HepG2 (cell line): ENCODE data around the gene MYH9. TPM values are rescaled to one million over a fixed set of nuclear protein-coding genes. Genes with fewer than 3 reads are reported as not detected.

Experiments
- ARNT2 ChIP-seq: sonication (generic); formaldehyde crosslinking; IDR thresholded peaks from 2 replicates; pipeline ENCODE4 v1.8.0; 2022; ENCODE audit warnings: mild to moderate bottlenecking, low read depth, missing genetic modification reagents, moderate library complexity
- ATF7-NPFF ChIP-seq: sonication (generic); formaldehyde crosslinking; IDR thresholded peaks from 2 replicates; pipeline ENCODE4 v1.8.1; 2023; ENCODE audit warnings: mild to moderate bottlenecking, low read depth, missing genetic modification reagents, moderate library complexity
- GPN1 ChIP-seq: sonication (generic); formaldehyde crosslinking; IDR thresholded peaks from 2 replicates; pipeline ENCODE4 v1.5.1; 2020; ENCODE audit warnings: missing genetic modification reagents, borderline replicate concordance
- HOXA7 ChIP-seq: sonication (generic); formaldehyde crosslinking; IDR thresholded peaks from 2 replicates; pipeline ENCODE4 v1.8.1; 2022; ENCODE audit warnings: mild to moderate bottlenecking, missing genetic modification reagents, moderate library complexity
- ISL2 ChIP-seq: sonication (generic); formaldehyde crosslinking; IDR thresholded peaks from 2 replicates; pipeline ENCODE4 v1.5.0; 2020; ENCODE audit warnings: missing genetic modification reagents
- MAZ ChIP-seq, 2 experiments: sonication (generic) in 1 of 2; formaldehyde crosslinking in 1 of 2; IDR thresholded peaks; 2 replicates each; pipeline versions ENCODE4 v1.5.0 to v1.6.1; 2012 to 2020; ENCODE audit warnings: low read depth in 2 of 2, mild to moderate bottlenecking in 2 of 2, borderline replicate concordance in 1 of 2, improper control_type of control experiment in 1 of 2, low read length in 1 of 2, missing genetic modification reagents in 1 of 2, moderate library complexity in 1 of 2
- NFRKB ChIP-seq: fragments of 450-650 bp; IDR thresholded peaks from 2 replicates; pipeline ENCODE4 v1.6.1; 2017
- NKX3-1 ChIP-seq: sonication (generic); formaldehyde crosslinking; IDR thresholded peaks from 2 replicates; pipeline ENCODE4 v1.5.0; 2020; ENCODE audit warnings: missing genetic modification reagents
- NR3C1 ChIP-seq: sonication (generic); formaldehyde crosslinking; IDR thresholded peaks from 2 replicates; pipeline ENCODE4 v1.4.0; 2020; ENCODE audit warnings: missing genetic modification reagents
- SYNCRIP ChIP-seq: fragments of 200-400 bp; formaldehyde crosslinking; IDR thresholded peaks from 2 replicates; pipeline ENCODE4 v1.6.1; 2018; ENCODE audit warnings: mild to moderate bottlenecking, low read depth, low read length; ENCODE audit not compliant: insufficient read depth
- ZBTB7A ChIP-seq: sonication (generic); formaldehyde crosslinking; IDR thresholded peaks from 2 replicates; pipeline ENCODE4 v1.8.0; 2022; ENCODE audit warnings: mild to moderate bottlenecking, missing genetic modification reagents
- ZNF205 ChIP-seq: IDR thresholded peaks from 2 replicates; pipeline ENCODE4 v1.6.1; 2018; ENCODE audit warnings: missing biosample characterization, missing genetic modification reagents
- ZNF543 ChIP-seq: sonication (generic); formaldehyde crosslinking; IDR thresholded peaks from 2 replicates; pipeline ENCODE4 v1.4.0; 2020; ENCODE audit warnings: mild to moderate bottlenecking, missing genetic modification reagents
- ZNF563 ChIP-seq: sonication (generic); formaldehyde crosslinking; IDR thresholded peaks from 2 replicates; pipeline ENCODE4 v1.8.0; 2022; ENCODE audit warnings: mild to moderate bottlenecking, moderate library complexity, missing genetic modification reagents
- ZNF629 ChIP-seq: sonication (generic); formaldehyde crosslinking; conservative IDR thresholded peaks from 2 replicates; pipeline ENCODE4 v1.5.0; 2020; ENCODE audit warnings: missing genetic modification reagents
- ZNF747 ChIP-seq: sonication (generic); formaldehyde crosslinking; IDR thresholded peaks from 2 replicates; pipeline ENCODE4 v1.8.1; 2023; ENCODE audit warnings: missing genetic modification reagents, mild to moderate bottlenecking, borderline replicate concordance
- polyA plus RNA-seq, 8 experiments: library from polyadenylated mRNA; depleted of rRNA in 3 of 8; stranded (reverse) in 7 of 8; unstranded in 1 of 8; fragments of >200 nt; fragmentation: Illumina TruSeq in 4 of 8; extraction: Trizol in 4 of 8; gene quantifications; 2 replicates each; pipeline versions ENCODE4 v1.2.1 to v1.2.3, GENCODE V29; 2011 to 2016; ENCODE audit warnings: low read depth in 4 of 8, missing spikeins in 1 of 8, mixed read lengths in 1 of 8; ENCODE audit not compliant: insufficient read depth in 1 of 8
- total RNA-seq, 5 experiments: library from RNA; depleted of rRNA; stranded (reverse); fragments of >200 nt; fragmentation: Illumina TruSeq; extraction: Trizol; gene quantifications; 2 replicates each; pipeline ENCODE4 v1.2.3, GENCODE V29; 2016; ENCODE audit warnings: low read depth in 1 of 5
- TF ChIP-seq, protein P1 (sequence below): sonication (generic); formaldehyde crosslinking; IDR thresholded peaks from 2 replicates; pipeline ENCODE4 v1.5.1; 2020; ENCODE audit warnings: missing genetic modification reagents, mild to moderate bottlenecking, borderline replicate concordance
- TF ChIP-seq, protein P2 (sequence below): sonication (generic); formaldehyde crosslinking; IDR thresholded peaks from 2 replicates; pipeline ENCODE4 v1.5.1; 2020; ENCODE audit warnings: missing genetic modification reagents, mild to moderate bottlenecking, borderline replicate concordance
- TF ChIP-seq, protein P3 (sequence below): sonication (generic); formaldehyde crosslinking; IDR thresholded peaks from 2 replicates; pipeline ENCODE4 v1.5.1; 2020; ENCODE audit warnings: mild to moderate bottlenecking, missing genetic modification reagents
- TF ChIP-seq, protein P4 (sequence below): sonication (generic); formaldehyde crosslinking; IDR thresholded peaks from 2 replicates; pipeline ENCODE4 v1.4.0; 2020; ENCODE audit warnings: missing genetic modification reagents, borderline replicate concordance

MYH9 gene
- total and polyA plus RNA-seq, 2 of the 13 experiments (the other 11 are each of a cell fraction or from before 2014, with no cell fraction given) = 50.7 to 98.5 TPM

DNA sequence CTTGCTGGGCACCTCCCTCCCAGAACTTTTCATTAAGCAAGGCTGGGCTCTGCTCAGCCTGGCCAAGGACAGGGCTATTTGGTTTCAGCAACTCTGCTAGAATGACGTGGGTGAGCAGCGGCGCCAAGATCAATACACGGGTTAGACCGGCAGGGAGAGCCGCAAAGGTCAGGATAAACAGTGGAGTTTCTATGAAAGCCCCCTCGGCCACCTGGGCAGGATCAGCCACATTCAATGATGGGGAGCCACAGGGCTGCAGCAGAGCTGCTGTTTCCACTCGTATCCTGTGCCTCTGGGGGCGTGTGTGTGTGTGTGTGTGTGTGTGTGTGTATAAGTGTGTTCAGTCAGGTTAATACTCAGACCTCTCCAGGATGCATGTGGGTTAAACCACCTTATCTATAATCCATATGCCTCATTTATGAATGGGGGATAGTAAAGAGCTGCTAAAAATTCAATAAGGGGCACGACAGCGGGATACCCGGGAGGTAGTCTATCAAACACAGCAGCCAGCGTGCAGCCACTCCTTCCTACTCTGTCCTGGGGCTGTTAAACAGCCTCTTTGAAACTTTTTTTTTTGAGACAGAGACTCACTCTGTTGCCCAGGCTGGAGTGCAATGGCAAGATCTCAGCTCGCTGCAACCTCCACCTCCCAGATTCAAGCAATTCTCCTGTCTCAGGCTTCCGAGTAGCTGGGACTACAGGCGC, 34.8 kb downstream of the MYH9 start (continued):
- no peak for TF ChIP-seq HOXA7 (CRISPR knock-in tag)
- TF ChIP-seq ARNT2 = peak; percentile 6; the same call in 1 of the 2 replicates
- TF ChIP-seq, protein P1, sequence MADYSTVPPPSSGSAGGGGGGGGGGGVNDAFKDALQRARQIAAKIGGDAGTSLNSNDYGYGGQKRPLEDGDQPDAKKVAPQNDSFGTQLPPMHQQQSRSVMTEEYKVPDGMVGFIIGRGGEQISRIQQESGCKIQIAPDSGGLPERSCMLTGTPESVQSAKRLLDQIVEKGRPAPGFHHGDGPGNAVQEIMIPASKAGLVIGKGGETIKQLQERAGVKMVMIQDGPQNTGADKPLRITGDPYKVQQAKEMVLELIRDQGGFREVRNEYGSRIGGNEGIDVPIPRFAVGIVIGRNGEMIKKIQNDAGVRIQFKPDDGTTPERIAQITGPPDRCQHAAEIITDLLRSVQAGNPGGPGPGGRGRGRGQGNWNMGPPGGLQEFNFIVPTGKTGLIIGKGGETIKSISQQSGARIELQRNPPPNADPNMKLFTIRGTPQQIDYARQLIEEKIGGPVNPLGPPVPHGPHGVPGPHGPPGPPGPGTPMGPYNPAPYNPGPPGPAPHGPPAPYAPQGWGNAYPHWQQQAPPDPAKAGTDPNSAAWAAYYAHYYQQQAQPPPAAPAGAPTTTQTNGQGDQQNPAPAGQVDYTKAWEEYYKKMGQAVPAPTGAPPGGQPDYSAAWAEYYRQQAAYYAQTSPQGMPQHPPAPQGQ (CRISPR knock-in tag) = no peak
- TF ChIP-seq, protein P2, sequence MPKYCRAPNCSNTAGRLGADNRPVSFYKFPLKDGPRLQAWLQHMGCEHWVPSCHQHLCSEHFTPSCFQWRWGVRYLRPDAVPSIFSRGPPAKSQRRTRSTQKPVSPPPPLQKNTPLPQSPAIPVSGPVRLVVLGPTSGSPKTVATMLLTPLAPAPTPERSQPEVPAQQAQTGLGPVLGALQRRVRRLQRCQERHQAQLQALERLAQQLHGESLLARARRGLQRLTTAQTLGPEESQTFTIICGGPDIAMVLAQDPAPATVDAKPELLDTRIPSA = no peak
- peak; percentile 68 for TF ChIP-seq ISL2 (CRISPR knock-in tag)
- TF ChIP-seq SYNCRIP = no peak
- no peak for TF ChIP-seq ZNF563
- no peak for TF ChIP-seq NR3C1
- no peak for TF ChIP-seq ZNF747 (CRISPR knock-in tag)
- no peak for TF ChIP-seq MAZ (IDR thresholded peaks at IDR 0.05; ENCODE audit: borderline replicate concordance, low read depth, low read length)
- TF ChIP-seq MAZ (CRISPR knock-in tag; IDR thresholded peaks at IDR 0.05; ENCODE audit: low read depth) = no peak
- no peak for TF ChIP-seq NFRKB
- TF ChIP-seq ZNF543 (CRISPR knock-in tag) = no peak
- no peak for TF ChIP-seq NKX3-1
- TF ChIP-seq, protein P3, sequence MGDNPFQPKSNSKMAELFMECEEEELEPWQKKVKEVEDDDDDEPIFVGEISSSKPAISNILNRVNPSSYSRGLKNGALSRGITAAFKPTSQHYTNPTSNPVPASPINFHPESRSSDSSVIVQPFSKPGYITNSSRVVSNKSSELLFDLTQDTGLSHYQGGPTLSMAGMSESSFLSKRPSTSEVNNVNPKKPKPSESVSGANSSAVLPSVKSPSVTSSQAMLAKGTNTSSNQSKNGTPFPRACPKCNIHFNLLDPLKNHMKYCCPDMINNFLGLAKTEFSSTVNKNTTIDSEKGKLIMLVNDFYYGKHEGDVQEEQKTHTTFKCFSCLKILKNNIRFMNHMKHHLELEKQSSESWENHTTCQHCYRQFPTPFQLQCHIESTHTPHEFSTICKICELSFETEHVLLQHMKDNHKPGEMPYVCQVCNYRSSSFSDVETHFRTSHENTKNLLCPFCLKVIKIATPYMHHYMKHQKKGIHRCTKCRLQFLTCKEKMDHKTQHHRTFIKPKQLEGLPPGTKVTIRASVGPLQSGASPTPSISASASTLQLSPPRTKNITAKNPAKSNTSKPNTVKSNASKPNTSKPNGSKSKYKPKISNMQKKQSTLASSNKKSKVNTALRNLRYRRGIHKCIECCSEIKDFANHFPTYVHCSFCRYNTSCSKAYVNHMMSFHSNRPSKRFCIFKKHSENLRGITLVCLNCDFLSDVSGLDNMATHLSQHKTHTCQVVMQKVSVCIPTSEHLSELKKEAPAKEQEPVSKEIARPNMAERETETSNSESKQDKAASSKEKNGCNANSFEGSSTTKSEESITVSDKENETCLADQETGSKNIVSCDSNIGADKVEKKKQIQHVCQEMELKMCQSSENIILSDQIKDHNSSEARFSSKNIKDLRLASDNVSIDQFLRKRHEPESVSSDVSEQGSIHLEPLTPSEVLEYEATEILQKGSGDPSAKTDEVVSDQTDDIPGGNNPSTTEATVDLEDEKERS = no peak
- 0 out of 2 replicates have a peak, but pooled peaks have one; percentile 25 for TF ChIP-seq ZNF629 (CRISPR knock-in tag)
- no peak; the same call in 1 of the 2 replicates for TF ChIP-seq ATF7-NPFF (CRISPR knock-in tag)
- no peak for TF ChIP-seq GPN1 (CRISPR knock-in tag)
- 0 out of 2 replicates have a peak, but pooled peaks have one; percentile 9 for TF ChIP-seq ZBTB7A (CRISPR knock-in tag)
- TF ChIP-seq, protein P4, sequence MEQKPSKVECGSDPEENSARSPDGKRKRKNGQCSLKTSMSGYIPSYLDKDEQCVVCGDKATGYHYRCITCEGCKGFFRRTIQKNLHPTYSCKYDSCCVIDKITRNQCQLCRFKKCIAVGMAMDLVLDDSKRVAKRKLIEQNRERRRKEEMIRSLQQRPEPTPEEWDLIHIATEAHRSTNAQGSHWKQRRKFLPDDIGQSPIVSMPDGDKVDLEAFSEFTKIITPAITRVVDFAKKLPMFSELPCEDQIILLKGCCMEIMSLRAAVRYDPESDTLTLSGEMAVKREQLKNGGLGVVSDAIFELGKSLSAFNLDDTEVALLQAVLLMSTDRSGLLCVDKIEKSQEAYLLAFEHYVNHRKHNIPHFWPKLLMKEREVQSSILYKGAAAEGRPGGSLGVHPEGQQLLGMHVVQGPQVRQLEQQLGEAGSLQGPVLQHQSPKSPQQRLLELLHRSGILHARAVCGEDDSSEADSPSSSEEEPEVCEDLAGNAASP (CRISPR knock-in tag) = peak; percentile 76; the same call in 1 of the 2 replicates
- TF ChIP-seq ZNF205 = no peak
